GM23338 (cell line): ENCODE data around the gene HS6ST2.

ENCODE experiments used
- TF ChIP-seq, protein P1 (sequence below), 2 experiments: fragments of 200-600 bp in 1 of 2; sonication (generic) in 1 of 2; conservative IDR thresholded peaks; 2 replicates each; pipeline versions ENCODE4 v1.5.1 to v1.6.1; 2016 to 2017; ENCODE audit warnings: antibody characterized with exemption in 2 of 2, low read depth in 2 of 2, mild to moderate bottlenecking in 2 of 2, moderate library complexity in 1 of 2
- TF ChIP-seq, protein P2 (sequence below): IDR thresholded peaks from one replicate; pipeline ENCODE4 v1.6.1; 2018; ENCODE audit warnings: antibody characterized with exemption; ENCODE audit not compliant: unreplicated experiment

DNA sequence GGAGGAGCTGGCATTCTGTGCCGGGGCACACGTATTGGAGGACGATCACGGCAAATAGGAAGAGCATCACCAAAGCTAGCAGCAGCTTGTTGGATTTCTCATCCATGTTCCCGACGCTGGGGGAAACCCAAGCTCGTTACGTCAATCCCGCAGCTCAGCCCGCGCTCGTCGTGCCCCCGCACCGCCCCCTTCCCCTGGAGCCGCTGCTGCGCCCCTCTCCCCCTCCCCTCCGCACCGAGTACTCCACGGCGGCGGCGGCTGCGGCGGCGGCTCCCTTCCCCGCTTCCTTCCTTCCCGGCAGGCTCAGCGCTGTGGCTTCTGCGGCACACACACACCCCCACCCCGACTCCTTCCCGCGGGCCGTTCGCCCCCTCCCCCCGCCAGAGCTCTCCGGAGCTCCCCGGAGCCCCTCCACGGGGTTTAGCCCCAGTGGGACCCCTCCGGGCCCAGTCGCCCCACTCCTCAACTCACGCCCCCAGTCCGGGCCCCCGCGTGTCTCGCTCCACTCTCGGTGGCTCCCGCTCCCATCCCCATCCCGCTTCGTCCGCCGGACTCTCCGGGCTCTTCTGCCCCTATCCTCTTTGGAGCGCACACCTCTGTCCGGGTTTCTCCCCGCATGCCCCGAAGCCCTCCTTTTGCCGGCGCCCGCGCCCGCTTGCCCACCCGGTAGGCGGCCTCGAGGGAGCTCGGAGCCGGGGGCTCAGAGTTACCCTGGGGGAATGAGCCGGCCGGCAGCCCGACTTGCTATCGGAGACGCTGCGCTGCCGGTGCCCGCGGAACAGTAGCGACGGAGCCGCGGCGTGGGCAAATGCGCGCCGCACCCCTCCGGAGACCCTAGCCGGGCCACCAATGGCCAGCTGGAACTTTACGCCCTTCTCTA is 978 bp downstream of the HS6ST2 start:
- TF ChIP-seq, protein P1, sequence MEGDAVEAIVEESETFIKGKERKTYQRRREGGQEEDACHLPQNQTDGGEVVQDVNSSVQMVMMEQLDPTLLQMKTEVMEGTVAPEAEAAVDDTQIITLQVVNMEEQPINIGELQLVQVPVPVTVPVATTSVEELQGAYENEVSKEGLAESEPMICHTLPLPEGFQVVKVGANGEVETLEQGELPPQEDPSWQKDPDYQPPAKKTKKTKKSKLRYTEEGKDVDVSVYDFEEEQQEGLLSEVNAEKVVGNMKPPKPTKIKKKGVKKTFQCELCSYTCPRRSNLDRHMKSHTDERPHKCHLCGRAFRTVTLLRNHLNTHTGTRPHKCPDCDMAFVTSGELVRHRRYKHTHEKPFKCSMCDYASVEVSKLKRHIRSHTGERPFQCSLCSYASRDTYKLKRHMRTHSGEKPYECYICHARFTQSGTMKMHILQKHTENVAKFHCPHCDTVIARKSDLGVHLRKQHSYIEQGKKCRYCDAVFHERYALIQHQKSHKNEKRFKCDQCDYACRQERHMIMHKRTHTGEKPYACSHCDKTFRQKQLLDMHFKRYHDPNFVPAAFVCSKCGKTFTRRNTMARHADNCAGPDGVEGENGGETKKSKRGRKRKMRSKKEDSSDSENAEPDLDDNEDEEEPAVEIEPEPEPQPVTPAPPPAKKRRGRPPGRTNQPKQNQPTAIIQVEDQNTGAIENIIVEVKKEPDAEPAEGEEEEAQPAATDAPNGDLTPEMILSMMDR (conservative IDR thresholded peaks at IDR 0.05; ENCODE audit: low read depth in 2 of 2): no peak
- TF ChIP-seq, protein P2, sequence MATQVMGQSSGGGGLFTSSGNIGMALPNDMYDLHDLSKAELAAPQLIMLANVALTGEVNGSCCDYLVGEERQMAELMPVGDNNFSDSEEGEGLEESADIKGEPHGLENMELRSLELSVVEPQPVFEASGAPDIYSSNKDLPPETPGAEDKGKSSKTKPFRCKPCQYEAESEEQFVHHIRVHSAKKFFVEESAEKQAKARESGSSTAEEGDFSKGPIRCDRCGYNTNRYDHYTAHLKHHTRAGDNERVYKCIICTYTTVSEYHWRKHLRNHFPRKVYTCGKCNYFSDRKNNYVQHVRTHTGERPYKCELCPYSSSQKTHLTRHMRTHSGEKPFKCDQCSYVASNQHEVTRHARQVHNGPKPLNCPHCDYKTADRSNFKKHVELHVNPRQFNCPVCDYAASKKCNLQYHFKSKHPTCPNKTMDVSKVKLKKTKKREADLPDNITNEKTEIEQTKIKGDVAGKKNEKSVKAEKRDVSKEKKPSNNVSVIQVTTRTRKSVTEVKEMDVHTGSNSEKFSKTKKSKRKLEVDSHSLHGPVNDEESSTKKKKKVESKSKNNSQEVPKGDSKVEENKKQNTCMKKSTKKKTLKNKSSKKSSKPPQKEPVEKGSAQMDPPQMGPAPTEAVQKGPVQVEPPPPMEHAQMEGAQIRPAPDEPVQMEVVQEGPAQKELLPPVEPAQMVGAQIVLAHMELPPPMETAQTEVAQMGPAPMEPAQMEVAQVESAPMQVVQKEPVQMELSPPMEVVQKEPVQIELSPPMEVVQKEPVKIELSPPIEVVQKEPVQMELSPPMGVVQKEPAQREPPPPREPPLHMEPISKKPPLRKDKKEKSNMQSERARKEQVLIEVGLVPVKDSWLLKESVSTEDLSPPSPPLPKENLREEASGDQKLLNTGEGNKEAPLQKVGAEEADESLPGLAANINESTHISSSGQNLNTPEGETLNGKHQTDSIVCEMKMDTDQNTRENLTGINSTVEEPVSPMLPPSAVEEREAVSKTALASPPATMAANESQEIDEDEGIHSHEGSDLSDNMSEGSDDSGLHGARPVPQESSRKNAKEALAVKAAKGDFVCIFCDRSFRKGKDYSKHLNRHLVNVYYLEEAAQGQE: no peak
